PFSK-1 (cell line): ENCODE results near the gene NFKBIA.

Experiments
- POLR2AphosphoS5 ChIP-seq: IDR thresholded peaks from 2 replicates; pipeline ENCODE4 v1.6.1; 2012; ENCODE audit warnings: low read depth, mild to moderate bottlenecking, control low read depth, low read length, moderate library complexity
- SIN3A ChIP-seq: IDR thresholded peaks from 2 replicates; pipeline ENCODE4 v1.6.1; 2012; ENCODE audit warnings: mild to moderate bottlenecking, low read length, moderate library complexity, borderline replicate concordance; ENCODE audit not compliant: insufficient read depth
- TAF1 ChIP-seq: IDR thresholded peaks from 2 replicates; pipeline ENCODE4 v1.6.1; 2012; ENCODE audit warnings: low read length, control low read depth, borderline replicate concordance; ENCODE audit not compliant: insufficient read depth

DNA sequence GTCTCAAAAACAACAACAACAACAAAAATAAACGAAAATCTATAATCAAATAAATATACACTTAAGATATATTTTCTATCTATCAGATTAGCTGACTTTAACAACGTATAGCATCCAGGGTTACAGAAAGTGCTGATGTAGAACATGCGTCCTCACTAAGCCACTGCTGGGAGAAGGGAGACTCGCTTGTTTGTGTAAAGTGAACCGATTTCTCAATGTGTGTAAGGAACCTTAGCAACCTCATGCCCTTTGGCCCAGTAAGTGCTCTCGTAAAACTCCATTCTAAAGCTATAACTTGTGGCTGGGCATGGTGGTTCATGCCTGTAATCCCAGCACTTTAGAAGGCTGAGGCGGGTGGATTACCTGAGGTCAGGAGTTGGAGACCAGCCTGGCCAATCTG, 23.8 kb downstream of the NFKBIA start:
- TF ChIP-seq TAF1 (no peak), SIN3A (no peak), POLR2AphosphoS5 (no peak)
